NCI-H226 (cell line): Measurements from ENCODE around the gene IL32.
"Not testable (repeated sequence)": the region's sequence is repeated elsewhere in the genome, so short reads cannot be mapped to it uniquely, and the experiment has no call there.

Experiments
- DNase-seq: peaks from one replicate; pipeline ENCODE4 v3.0.0-alpha.2; 2015

IL32 gene

DNA sequence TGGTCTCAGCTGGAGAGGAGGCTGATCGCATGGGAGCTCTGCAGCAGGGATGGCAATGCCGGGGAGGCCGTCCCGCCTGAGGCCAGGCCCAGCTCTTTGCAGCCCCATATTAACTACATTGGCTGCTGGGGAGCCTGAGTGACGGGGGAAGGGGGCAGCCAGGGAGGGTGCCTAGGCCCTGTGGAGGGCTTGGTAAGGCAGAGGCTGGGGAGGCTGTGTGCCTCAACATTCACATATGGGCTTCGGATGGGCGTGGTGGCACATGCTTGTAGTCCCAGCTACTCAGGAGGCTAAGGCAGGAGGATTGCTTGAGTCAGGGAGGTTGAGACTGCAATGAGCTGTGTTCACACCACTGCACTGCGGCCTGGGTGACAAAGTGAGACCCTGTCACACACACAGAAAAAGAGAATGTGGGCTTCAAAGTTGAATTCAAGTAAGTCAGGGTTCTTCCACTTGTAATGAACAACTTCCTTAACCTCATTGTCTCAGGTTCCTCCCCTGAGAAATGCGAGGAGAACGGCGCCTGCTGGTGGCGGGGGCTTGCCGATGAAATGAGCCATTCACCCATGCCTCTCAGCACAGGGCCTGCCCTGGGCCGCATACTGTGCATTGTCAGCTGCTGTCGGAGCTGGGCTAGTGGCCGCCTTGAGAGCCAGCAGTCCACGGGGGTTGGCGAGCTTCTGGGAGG lies 7.3 kb downstream of the IL32 start:
- not testable (repeated sequence) for DNase-seq

DNA sequence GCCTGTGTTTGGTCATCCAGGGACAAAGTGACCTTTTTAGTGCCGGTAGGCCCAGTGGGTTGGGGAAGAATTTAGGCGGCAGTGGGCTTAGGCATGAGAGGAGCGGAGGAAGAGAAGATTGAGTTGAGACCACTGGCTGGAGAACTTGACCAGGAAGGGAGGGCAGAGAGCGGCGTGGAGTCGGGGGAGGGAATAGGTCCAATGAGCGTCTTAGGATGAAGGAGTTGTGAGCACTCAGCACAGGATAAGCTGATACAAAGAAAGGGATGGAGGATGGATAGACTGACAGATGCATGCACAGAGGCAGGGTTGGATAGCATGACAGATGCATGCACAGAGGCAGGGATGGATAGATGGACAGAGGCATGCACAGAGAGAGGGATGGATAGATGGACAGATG lies 8.0 kb downstream of the IL32 start:
- no peak for DNase-seq

DNA sequence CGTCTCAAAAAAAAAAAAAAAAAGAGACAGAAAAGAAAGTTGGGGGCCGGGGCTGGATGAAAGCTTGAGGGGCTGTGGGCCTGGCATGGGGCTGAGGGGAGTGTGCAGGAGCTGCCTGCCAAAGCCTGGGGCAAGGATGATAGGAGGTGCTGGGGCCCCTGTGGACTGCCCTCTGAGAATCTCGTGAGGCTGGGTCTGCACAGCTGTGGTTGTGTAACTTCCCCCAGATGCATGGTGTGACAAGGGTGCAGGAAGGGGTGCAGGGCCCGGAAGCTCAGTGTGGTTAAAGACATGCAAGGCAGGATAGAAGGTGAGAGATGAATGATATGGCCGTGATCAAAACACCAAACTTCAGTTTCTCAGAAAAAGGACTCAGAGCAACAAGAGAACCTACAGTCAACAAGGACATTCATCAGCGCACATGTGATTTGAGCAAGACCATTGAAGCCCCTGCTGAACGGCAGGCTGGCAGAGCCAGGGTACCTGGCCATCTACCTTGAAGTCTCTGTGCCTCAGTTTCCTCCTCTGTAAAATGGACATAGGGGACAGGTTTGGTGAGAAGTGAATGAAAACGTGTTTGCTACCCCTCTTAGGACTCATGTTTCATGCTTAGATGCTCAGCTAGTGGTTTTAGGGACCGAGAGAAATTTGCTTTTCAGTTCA lies 9.6 kb downstream of the IL32 start:
- DNase-seq: no peak

DNA sequence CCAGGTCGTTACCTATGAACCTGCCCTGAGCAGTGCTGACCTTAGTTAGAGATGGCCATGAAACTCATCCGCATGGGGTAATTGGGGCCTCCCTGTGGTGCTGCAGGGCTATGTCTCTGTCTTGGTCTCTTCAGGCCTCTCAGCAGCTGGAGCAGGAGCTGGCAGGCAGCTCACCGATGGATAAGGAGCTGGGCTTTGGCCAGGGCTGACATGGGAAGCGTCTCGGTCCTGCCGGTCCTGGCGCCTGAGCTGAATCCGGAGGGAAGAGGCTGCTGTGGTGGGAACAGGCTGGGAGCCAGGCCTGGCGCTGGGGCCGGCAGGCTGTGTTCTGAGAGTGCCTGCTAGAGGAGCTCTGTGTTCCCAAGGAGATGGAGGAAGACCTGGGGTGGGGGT lies 10.1 kb downstream of the IL32 start:
- DNase-seq: no peak

DNA sequence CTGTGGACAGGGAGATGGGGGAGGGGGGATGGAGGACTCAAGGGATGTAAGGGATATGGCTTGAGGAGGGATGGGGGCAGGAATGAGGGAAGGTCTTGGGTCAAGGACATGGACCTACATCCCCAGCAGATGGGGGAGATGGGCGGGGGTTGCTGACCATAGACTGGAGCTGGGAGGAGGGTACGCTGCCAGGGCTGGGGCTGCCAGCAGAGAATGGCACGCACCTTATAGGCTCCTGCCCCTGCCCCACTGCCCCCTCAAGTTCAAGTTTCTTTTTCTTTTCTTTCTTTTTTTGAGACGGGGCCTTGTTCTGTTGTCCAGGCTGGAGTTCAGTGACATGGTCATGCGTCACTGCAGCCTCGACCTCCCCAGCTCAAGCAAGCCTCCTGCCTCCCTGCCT lies 10.5 kb downstream of the IL32 start:
- not testable (repeated sequence) for DNase-seq

DNA sequence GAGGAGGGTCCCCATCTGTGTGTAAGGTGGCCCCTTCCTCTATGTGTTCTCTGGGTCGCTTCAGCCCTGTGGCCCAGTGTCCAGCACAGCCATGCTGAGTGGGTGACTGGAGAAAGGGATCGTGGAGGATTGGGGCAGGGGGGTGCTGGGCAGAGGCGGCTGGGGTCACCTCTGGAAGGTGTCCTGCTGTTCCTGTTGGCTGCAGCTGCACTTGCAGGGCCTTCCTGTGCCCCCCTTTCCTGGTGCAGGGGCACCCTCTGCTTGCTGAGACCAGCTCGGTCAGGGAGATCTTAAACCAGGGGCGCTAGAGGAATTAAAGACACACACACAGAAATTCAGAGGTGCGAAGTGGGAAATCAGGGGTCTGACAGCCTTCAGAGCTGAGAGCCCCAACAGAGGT lies 11.1 kb downstream of the IL32 start:
- no peak for DNase-seq

DNA sequence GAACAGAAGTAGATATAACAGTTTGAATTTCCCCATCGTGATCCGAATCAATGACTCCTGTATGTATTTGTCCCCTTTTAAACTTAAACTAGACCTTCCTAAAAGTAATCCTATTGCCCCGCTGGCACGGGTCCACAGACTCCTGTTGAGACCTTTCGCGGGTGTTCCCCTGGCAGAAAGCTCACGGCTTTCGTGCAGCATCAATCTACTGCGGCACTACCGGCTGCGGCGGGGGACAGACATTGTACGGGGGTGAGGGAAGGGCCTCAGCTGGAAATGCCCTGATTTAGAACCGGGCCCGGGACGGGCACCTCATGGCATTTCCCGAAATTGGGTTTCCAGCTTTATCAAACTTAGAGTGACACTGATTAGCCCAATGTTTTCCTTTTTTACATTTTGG lies 14.6 kb downstream of the IL32 start:
- no peak for DNase-seq

DNA sequence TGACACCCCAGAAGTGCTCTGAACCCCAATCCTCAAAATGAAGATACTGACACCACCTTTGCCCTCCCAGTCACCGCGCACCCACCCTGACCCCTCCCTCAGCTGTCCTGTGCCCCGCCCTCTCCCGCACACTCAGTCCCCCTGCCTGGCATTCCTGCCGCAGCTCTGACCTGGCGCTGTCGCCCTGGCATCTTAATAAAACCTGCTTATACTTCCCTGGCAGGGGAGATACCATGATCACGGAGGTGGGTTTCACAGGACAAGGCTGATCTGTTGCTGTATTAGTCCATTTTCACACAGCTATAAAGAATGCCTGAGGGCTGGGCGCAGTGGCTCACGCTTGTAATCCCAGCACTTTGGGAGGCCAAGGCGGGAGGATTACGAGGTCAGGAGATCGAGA lies 16.5 kb downstream of the IL32 start:
- not testable (repeated sequence) for DNase-seq

DNA sequence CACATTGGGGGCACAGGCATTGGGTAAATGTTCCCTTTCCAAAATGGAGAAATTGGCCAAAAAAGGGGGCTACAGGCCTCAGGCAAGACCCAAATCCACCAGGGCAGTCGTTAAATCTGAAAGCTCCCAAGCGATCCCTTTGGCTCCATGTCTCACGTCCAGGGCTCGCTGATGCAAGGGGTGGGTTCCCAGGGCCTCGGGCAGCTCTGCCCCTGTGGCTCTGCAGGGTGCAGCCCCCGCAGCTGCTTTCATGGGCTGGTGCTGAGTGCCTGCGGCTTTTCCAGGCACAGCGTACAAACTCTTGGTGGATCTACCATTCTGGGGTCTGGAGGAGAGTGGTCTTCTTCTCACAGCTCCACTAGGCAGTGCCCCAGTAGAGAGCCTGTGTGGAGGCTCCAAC lies 18.0 kb downstream of the IL32 start:
- not testable (repeated sequence) for DNase-seq

DNA sequence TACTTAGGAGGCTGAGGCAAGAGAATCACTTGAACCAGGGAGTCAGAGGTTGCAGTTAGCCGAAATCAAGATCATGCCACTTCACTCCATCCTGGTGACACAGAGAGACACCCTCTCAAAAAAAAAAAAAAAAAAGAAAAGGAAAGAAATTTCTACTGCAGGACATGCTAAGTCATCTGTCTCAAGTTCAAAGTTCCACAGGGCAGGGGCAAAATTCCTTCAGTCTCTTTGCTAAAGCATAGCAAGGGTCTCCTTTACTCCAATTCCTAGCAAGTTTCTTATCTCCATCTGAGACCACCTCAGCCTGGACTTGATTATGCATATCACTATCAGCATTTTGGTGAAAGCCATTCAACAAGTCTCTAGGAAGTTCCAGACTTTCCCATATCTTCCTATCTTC lies 19.1 kb downstream of the IL32 start:
- no peak for DNase-seq

DNA sequence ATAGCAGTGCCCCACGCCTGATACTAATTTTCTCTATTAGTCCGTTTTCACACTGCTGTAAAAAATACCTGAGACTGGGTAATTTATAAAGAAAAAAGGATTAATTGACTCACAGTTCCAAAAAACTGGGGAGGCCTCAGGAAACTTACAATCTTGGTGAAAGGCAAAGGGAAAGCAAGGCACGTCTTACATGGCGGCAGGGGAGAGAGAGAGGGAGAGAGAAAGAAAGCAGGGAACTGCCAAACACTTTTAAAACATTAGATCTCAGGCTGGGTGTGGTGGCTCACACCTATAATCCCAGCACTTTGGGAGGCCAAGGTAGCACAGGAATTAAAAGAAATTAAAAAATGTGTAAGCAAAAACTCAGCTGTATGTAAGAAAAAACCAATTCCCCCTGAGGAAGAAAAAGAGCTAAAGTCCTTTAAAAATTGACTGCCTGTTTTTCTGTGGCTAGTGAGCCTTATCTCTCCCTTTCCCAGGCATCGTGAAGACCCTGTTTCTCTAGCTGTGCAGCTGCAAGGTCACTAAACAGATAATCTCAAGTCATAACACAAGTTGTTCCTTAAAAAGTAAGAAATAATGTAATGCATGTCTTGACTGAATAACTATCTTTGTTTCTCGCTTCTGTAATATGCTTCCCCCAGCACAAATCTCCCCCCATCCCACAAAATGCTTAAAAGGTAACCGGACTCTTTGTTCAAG lies 19.7 kb downstream of the IL32 start:
- DNase-seq: no peak

DNA sequence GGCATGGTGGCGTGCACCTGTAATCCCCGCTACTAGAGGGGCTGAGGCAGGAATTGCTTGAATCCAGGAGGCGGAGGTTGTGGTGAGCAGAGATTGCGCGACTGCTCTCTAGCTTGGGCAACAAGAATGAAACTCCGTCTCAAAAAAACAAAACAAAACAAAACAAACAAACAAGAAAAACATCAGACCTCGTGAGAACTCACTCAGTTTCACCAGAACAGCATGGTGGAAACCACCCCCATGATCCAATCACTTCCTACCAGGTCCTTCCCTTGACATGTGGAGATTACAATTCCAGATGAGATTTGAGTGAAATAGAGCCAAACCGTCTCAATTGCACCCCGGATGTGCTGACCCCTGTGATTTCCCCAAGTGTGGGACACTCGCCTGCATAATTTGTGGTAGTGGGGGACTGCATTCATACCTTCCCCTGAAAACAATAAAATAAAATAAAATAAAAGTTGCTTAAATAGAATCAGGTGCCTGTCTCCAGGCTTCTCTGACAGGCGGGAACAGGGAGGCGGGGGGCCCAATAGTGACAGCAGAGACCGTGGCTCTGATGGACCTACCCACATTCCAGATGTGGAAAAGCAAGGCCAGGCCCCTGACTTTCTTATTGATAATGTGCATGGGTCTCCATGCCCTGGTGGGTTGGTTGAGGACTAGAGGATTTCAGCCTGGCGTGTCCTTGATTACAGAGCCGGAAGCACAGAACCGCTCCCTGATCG lies 20.6 kb downstream of the IL32 start:
- no peak for DNase-seq

DNA sequence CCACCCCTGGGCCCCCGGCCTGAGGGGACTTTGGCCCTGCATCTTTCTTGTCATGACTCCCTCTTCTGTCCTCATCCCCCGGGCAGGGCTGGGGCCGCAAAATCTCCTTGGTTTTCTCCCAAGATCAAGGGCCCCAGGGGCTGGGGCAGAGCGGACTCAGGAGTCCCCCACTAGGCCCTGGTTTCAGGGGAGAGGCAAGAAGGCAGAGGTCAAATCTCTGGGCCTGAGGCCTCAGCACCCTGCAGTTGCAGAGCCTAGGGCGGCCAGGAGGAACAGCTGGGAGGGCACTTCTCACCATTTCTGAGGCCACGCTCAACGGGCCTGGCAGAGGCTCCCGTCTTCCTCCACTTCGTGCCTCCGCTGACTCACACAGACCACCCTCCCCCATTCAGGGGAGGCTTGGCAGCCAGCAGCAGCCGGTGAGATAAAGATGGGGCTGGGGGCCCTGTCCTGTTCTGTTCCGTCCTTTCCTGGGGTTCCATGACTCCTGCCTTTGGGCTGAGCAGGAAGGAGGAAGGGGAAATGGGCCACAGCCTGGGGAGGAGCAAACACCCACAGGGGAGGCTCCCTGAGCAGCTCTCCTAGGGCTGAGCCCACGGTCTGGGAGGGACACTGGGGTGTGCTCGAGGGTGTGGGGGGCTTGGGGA lies 21.3 kb downstream of the IL32 start:
- no peak for DNase-seq

DNA sequence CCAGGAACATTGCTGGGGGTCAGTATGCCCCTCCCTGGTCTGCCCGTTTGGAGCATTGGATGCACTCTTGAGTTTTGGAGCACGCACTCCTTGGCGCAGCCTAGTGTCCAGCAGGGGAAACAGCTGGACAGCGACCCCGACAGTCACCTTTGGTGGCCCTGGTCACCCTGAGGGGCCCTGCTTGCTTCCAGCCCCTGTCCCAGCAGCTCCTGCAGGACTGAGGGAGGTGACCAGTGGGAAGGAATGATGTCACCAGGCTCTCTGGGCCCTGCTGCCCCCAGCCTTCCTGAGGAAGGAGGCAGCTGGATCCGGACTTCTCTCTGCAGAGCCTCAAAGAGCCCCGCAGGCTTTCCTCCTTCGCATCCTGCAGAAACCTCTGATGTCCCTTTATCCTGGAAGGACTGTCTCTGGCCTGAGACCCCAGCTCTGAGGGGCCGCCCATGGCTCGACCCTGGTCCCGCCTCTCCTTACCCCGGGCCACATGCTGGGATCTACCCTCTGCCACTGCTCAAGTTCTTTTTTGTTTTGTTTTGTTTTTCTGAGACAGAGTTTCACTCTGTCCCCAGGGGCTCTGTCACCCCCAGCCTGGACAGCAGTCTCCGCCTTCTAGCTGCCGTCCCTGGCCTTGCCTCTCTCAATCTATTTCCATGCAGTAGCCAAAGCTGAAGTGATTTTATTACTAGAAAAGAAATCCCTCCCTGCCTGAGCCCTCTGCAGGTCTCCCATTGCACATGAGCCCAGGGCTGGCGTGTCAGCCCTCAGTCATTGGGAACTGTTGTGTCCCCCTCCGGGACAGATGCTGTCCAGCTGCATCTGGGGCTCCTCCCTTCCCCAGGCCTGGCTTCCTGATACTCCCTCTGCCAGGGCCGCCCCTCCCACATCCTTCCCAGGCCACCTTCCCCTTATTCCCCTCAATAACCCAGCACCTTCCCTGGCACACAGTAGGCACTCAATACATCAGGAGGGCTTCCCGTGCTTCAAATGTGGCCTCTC lies 22.1 kb downstream of the IL32 start:
- no peak for DNase-seq

DNA sequence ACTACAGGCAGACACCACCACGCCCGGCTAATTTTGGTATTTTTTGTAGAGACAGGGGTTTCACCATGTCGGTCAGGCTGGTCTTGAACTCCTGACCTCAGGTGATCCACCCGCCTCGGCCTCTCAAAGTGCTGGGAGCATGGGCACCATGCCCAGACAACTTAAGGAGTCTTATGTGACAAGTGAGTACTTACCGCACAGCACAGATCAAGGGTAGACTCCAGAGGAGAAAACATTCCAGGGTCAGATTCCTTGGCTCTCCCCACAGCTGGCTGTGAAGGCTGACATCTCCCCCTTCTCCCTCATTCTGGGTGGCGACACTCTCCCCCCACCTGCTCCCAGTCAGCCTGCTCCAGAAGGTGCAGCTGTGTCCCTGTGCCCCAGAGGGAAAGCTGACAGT lies 23.0 kb downstream of the IL32 start:
- DNase-seq: no peak

DNA sequence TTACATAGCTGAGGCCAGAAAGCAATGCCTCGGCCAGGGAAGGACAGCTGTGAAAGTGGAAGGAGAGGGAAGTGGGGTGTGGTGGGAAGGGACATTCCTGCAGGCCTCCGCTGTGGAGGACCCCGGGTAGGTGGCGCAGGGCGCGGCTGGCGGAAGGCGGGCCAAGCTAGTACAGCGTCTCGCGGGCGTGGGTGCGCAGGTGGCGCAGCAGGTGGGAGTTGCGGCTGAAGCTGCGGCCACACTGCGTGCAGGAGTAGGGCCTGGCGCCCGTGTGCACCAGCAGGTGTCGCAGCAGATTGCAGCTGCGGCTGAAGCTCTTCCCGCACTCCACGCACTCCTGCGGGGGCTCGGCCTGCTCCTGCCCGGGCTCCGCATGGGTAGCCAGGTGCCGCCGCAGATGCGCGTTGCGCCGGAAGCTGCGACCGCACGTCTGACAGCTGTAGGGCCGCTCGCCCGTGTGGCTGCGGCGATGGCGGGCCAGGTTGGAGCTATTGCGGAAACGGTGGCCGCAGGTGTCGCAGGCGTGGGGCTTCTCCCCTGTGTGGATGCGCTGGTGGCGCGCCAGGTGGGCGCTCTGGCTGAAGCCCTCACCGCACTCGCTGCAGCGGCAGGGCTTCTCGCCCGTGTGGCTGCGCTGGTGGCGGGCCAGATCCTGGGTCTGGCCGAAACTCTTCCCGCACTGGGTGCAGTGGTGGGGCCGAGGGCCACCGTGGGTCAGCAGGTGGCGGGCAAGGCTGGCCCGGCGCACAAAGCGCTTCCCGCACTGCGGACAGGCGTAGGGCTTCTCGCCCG lies 23.7 kb downstream of the IL32 start:
- no peak for DNase-seq

DNA sequence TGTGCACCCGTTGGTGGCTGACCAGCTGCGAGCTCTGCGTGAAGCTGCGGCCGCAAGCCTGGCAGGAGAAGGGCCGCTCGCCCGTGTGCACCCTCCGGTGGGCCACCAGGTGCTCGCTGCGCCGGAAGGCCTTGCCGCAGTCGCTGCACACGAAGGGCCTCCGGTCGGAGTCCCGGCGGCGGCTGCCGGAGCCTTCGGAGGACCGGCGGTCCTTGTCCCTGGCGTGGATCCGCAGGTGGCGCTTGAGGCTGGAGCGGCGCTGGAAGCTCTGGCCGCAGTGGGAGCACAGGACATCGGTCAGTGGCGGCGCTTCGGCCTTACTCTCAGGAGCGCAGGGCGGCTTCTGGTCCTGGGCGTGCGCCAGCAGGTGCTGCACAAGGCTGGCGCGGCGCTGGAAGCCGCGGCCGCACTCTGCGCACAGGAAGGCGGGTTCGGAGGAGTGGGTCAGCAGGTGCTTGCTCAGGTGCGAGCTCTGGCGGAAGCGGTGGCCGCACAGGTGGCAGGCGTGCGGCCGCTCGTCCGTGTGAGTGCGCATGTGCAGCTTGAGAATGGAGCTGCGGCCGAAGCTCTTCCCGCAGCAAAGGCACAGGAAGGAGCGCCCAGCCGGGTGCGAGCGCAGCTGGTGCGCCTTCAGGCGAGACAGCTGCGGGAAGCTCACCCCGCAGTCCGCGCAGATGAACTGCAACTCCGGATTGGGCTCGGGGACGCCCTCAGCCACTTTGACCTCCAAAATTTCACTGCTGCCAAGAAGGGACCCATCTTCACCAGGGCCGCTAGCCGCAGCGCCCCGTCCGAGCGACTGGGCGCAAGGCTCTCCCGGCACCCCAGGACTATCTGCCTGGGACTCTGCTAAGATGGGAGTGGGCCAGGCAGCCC lies 24.5 kb downstream of the IL32 start:
- no peak for DNase-seq

DNA sequence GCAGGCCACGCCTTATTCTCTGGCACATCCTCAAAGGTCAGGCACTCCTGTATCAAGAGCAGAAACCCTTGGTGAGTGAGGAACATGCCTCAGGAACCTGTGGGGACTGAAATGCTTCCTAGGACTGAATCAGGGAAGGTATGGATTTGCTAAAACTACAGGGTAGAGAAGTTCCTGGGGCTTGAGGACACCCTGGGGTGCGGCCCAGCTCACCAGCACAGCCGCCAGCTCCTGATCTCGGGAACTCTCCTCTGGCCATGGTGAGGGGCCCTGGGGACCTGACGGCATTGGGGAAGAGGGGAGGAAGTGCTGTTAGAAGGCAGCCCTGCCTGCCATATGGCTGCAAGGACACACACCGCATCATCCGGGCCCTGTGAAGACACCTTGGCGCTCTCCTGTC lies 26.1 kb downstream of the IL32 start:
- no peak for DNase-seq

DNA sequence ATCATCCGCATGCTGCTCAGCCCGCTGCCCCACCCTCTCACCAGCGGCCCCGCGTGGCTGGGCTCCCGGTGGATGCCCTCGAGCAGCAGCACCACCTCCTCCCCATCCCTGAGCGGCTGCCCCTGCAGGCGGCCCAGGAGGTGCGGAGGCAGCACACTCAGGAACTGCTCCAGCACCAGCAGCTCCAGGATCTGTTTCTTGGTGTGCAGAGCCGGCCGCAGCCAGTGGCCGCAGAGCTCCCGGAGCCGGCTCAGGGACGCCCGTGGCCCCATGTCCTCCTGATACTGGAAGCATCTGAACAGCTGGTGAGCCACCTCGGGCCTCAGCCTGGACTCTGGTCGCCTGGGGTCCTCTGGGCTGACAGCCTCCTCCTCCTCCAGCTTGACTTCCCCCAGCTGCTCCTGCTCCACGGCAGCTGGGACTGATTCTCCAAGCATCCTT lies 27.1 kb downstream of the IL32 start:
- DNase-seq: no peak
